Stimulated activated CD8-positive, alpha-beta memory T cell treated with anti-CD3 and anti-CD28 coated beads, Interleukin-7, amount 100 ng/mL, for 4 hours (primary cell): Measurements from ENCODE around the gene MRPS15.

ENCODE experiments used
- DNase-seq, 2 donors: peaks; one replicate each; pipeline ENCODE4 v3.0.0-alpha.2; 2020; ENCODE audit warnings: low read depth in 2 of 2

MRPS15 gene

DNA sequence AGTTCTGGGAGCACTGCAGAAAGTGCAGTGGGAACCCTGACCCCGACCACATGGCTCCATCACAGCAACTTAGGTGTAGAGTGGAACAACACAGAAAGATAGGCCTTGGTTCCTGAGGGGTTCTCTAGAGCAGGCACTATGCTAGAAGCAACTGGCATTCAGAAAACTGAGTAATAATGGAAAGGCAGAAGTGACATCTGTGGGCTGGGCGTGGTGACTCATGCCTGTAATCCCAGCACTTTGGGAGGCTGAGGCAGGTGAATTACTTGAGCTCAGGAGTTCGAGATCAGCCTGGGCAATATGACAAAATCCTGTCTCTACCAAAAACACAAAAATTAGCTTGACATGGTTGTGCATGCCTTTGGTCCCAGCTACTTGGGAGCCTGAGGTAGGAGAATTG is 5.3 kb downstream of the MRPS15 start:
- DNase-seq = no peak

DNA sequence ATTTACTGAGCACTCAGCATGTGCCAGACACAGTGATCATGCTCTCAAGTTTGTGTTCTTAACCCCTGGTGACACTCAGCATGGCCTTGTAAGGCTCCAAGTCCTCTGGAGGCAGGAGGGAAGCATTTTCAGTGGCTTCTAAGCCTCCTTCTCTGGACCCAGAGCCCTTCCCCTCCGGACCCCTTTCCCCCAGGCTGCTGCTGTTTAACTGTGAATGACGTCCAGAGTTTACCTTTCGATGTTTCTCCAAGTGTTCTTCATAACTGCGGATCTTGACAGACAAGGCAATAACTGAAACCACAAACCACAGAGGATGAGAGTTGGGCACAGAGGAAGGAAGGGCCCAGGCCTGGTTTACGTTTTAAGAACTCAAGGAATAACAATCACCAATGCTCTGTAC is 6.5 kb downstream of the MRPS15 start:
- DNase-seq = no peak

DNA sequence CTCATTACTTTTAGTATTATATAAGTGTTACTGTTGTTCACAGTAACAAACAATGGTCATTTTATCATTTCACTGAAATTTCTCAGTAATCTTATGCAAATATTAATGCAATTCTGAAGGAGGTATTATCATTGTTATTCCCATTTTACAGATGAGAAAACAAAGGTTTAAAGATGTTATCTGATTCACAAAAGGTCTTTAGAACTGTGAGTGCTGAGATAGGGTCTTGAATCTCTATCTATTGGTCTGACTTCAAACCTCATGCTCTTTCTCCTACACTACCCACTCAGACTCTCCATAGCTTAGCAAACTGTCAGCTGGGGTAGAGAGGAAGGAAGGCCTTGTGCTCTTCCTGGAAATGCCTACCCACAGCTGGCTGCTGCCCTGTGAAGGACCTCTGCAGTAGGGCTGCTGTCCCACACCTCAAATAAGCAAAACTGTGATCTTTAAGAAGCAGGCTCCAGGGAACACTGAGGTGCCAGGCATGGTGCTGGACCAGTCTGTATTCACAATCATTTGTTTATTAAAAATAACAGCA is 7.7 kb downstream of the MRPS15 start:
- no peak for DNase-seq

DNA sequence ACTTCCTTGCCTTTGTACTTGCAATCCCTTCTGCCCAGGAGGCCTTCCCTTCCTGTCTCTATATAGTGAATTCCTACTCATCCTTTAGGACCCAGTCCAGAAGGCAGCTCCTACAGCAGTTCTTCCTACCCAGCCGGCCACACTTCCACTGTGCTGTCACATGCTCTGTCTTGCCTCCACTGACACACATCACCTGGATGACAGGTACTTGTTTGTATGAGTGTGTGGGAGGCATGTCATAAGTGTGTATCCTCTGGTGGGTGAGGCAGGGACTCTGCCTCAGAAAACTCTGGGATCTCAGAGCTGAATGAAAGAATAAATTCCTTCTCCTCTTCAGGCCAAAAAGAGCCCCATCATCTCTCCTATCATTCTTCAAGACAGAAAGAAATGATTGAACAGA is 8.8 kb downstream of the MRPS15 start:
- no peak for DNase-seq

DNA sequence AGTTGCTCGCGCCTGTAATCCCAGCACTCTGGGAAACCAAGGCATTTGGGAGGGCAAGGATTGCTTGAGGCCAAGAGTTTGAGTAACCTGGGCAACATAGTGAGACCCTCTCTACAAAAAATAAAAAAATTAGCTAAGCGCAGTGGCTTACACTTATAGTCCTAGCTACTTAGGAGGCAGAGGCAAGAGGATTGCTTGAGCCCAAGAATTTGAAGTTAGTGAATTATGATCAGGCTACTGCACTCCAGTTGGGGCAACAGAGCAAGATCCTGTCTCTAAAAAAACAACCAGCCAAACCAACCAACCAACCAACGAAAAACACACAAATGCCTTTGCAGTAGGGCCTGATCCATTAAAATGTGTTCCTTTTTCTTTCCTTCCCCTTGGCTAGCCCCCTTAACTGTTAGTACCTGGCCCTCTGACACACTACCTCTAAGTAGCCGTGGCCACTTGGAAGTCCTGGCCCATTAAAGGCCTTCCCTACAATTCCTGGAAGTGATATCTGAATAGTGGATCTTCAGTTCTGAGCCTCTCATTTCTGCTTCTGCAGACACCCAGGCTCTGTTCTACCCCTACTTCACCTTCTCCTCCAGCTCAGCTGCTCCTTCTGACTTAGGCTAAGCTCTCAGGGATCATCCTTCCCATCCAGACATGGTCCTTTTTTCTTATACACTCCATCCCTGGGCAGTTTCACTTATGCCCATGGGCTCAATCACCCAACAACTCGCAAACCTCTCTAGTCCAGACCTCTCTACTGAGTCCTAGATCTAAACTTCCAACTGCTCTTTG is 10.4 kb downstream of the MRPS15 start:
- no peak for DNase-seq

DNA sequence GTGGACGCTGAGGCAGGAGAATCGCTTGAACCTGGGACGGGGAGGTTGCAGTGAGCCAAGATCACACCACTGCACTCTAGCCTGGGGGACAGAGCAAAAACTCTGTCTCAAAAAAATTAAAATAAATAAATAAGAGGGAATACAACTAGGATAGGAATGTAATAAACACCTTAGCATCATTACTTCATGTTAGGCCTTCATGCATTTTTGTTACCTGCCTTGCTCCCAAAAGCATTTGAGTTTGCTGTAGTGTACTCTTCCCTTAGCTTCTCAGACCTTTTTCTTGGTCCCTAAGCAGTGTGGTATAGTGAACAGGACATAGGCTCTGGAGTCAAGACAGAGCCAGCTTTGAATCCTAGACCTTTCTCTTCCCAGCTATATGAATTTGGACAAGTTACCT is 11.1 kb downstream of the MRPS15 start:
- DNase-seq = no peak

DNA sequence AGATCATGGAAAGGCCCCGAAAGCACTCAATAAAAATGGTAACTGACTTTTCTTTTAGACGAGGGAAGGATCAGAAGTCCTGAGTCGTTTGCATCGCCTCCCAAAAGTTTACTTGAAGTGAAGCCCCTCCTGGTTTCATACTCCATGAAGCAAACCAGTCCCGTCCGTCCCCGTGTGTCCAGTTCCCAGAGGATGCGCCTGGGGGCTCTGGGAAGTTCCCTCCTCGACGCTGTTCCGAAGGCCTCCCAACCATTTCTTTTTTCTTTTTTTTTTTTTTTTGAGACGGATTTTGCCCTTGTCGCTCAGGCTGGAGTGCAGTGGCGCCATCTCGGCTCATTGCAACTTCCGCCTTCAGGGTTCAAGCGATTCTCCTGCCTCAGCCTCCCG is 13.3 kb downstream of the MRPS15 start:
- no peak for DNase-seq

DNA sequence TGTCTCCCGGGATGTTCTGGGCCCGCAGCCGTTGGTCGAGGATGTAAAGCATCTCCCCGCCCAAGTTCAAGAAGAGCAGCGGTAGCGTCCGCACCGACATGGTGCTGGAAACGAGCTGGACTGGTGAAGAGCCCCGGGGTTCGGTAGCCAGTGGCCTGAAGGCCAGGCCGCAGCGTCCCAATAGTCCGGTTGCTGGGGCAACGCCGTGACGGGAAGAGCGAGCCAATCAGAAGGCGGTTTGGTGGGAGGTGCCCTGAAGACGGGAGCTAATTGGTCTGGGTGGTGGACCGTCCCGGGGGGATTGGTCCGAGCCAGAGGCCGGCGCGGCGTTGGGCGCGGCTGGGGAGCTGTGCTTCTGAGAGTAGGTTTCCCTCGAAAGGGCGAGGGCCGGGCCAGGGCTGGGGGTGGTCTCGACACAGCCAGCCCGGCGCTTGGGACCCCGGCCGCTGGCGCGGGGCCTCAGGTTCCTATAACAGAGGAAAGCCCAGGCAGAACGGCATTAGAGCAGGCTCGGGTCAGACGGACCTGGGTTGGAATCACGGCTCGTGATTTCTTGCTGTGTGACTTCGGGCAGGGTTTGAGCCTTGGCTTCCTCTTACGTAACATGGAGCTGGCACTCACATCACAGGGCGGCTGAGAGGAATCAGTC is 13.8 kb downstream of the MRPS15 start, which contains the start of gene OSCP1:
OSCP1 (minus strand) TSS at position 182 of the 649 bp plus-strand sequence; CDS start at position 100, 82 bp downstream.
- DNase-seq = peak; percentile 73 to 80

DNA sequence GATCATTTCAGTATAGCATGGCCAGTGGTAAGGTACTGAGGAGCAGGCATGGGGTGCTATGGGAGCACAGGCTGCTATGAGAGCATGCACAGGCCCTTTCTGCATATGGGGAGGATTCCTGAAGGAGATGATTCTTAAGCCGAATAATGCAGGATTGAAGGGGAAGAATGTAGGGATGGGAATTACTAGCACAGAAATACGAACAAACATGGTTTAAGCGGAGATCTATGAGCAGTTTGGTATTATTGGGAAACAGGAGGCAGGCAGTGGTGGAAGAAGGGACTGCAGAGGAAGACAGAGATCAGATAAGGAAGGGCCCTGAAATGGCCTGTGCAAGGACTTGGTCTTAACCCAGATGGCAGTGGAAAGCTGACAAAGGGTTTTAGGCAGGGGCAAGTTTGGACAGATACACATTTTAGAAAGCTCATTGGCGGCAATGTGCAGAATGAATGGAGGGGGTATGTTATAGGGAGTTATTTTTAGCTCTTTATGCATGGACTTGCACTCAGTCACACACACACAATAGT is 15.6 kb downstream of the MRPS15 start:
- no peak for DNase-seq

DNA sequence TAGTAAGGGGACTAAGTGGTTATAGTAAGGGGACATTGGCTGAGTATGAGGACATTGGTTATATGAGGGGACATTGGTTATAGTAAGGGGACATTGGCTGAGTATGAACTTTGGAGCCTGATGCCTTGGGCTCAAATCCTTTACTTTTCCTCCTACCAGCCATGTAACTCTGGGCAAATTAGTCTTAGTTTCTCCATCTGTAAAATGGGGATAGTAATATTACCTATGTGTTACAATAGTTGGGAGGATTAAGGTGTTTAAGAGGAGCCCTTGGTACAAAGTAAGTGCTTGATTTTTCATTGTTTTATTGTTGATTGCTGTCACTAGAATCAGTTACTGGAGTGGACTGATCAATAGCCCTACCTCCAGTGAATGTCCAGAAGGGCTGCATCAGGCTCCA is 16.7 kb downstream of the MRPS15 start:
- DNase-seq = no peak

DNA sequence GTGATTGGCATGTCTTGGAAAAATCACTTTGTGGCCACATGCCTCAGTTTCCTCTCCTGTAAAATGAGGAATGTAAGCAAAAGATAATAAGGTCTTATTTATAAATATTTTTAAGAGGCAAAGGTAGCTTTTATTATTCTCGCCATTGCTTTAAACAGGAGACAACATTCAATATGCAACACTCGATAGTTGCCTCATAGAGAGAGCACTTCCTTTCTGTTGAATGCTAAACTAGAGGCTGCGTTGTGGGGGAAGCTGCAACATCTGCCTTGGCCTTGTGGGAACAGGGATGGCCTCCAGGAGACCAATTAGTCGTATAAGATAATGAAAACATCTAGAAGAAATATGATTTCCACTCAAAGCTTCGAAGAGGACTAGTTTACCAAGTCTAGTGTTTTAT is 17.4 kb downstream of the MRPS15 start:
- DNase-seq = no peak

DNA sequence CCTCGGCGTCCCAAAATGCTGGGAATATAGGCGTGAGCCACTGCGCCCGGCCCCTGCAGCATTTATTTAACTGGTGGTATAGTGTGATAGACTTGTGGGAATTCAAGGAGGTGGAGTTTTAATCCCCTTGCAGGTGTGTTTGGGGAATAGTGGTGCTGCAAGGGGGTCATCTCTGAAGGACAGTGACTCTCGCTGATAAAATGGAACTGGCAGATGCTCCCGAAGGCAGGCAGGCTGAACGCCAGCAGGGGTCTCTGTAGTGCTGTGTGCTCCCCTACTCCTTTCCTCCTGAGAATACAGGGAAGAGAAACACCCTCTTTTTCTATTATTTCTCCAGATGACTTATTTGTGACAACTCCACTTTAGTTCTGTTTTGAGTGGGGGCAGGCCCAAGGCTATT is 17.9 kb downstream of the MRPS15 start:
- DNase-seq = no peak

DNA sequence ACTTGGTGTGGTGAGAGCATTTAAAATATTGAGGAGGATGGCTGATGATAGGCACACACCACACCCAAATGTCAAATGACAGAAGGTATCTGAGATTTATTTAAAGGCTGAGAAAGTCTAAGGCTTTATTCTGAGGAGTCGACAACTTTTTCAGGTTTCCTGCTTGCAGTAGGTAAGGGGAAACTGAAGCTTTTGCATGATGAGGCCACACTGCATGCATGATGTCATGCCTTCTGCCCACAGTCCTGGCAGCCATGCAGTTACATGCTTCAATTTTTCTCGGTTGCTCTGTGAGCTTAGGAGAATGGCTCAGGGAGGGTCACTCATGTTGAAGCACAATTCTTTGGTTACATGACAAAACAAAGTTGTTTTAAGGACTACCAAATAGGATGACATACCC is 20.9 kb downstream of the MRPS15 start:
- no peak for DNase-seq

DNA sequence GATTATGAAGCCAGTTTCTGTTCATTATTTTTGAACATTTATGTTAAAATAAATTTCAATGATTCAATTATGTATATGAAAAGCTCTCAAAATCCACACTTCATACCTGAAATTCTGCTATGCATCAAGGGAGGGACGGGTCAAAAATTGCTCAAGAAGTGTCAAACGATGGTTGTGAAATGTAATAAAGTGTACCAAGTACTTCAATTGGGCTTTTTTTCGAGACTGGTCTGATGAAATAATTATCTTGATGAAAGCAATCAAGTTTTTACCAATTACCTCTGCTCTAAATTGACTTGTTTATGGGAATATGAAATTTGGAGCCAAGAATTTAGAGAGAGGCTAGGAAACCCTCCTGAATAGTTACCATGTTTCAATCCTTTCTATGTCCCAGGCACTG is 21.8 kb downstream of the MRPS15 start:
- no peak for DNase-seq

DNA sequence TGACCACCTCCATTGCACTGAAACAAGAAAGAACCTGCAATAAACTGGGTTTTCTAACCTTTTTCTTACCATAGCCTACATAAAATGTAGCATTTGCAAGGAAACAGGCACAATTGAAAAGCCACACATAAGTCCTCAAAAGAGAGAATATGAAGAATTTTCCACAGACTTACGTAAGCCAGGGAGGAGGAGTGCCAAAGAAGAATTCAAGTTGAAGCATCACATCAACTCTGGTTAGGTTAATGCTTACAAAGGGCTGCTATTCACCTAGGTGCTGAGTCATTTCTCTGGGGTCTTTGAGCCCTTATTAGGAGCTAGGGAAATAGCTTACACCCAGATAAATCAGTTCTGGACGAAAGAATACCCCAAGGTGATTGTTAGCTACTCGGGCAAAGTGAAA is 23.5 kb downstream of the MRPS15 start:
- no peak for DNase-seq

DNA sequence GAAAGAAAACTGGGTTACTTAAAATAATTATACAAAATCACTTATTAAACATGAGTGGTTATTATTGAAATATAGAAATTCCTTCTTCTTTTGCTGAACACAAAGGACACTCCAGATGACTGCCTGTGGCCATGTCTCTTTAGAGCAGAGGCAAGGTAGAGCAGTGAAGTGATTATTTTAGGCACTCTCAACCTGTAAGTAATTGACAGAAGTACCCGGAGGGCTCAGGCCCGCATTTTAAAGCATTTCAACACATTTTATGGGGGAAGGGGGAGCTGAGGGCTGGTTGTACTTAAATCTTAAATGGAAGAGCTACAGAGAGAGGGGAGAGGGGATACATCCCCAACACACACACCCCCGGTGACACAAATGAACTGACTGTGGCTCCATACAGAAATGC is 24.1 kb downstream of the MRPS15 start:
- DNase-seq = no peak

DNA sequence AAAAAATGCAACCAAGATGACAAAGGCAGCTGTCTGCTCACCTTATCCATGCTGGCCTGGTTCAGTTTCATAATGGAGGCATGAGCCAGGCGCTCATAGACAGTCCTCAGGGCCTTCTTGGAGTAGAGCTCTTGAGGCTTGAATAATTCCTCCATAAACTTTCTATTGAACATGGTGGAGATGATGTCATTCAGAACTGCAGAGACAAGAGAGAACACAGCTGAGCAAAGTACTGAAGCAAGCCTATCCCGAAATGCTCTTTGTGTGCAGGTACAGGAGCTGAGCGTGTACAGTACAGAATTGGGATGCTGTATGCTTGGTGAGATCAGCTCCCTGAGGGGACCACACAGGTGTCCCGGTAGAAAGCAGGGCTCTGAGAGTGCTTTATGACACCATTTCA is 25.5 kb downstream of the MRPS15 start:
- no peak for DNase-seq

DNA sequence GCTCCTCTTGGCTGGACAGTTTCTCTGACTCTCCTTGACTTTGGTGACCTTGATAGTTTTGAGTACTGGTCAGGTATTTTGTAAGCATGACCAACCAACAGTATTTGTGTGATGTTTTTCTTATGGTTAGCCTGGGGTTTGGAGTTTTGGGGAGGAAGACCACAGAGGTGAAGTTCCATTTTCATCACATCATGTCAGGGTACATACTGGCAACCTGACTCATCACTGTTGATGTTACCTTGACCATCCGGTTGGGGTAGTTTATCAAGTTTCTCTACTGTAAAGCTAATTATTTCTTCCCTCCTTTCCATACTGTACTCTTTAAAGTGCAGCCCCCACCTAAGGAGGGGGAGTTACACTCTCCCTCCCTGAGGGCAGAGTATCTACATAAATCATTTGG is 27.4 kb downstream of the MRPS15 start:
- DNase-seq = no peak

DNA sequence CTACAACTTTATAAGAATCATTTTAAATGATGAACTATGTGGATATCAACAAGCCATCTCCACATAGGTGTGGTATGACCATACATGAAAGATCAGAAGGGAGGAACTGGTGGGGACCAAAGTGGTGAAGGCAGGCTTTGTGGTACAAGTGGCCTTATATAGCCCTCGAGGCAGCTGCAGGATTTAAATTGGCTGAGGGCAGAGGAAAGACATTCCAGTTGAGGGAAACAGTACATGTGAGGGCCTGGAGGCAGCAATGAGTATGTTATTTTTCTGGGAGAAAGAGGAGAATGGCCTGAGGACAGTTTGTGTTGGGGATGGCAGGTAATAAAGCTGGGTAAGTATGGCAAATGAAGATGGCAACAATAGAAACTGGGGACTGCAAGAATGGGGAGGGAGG is 31.1 kb downstream of the MRPS15 start:
- DNase-seq = no peak

DNA sequence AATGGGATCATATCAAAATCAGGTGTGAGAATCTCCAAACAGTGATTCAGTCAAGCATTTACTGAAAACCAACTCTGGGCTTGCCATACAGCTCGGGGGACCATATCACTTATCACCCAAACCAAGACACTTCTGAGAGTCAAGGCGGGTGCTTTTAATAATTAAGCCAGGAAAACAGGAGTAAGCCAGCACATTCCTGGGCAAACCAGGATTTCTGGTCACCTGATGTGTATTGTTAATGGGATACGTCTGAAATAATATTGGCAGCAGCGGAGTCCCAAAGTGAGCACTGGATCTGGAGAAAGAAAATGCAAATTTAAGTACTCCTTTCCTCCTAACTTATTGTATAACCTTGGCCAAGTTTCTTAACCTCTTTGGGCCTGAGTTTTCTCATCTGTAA is 31.6 kb downstream of the MRPS15 start:
- no peak for DNase-seq

DNA sequence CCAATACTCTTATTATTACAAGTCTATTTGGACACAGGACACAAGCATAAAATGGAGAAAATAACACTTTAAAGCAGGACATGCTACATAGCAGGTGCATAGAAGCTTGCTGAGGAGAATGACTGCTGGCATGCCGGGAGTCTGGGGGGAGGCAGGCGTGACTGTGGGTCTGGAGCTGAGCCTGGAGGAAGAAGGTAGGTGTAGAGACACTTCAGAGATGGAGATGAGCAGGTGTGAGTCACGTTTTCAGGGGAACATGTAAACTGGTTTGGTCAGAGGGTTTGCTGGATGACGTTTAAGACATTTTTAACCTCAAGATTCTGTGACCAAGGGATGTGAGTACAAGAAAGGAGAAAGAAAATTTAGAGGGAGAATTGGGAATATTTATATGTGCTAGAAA is 38.4 kb downstream of the MRPS15 start:
- no peak for DNase-seq

DNA sequence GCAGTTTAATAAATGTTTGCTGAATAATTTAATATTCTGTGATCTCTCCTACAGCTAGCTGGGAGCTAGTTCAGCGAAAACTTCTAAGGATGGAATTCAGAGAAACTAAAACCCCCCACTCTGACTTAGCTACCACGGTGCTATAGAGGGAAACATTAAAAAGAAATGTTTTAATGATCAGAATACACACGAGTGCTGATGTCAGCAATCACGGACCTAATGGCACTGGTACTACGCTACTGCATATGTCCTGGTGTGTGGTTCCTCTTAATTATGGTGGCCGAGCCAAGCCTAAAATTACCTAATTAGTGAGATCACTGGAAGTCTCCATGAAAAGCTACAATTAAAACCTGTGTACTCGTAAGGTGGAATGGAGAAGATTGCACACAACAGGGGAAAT is 42.5 kb downstream of the MRPS15 start:
- DNase-seq = no peak

DNA sequence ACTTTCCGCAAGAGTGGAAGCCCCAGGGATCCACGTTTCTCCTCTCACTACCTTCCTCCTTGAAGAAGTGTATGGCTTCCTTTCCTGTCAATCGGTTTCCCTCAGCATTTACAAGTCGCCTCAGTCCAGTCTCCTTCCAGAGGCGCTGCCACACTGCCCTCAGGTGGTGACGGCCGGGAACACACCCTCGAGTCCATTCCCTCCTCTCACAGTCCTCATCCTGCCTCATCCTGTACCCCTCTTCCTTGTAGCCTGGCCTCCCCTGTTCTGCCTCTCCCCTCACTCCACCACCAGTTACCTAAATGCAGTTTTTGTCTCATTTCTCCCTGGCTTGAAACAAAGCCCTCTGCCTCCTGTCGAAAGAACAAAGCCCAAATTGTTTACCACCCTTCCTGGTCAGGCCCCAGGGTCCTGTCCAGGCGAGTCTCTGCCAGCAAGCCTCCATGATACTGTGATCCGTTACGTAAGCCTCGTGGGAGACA is 43.3 kb downstream of the MRPS15 start:
- DNase-seq = peak; percentile 75 to 85
